ENCODE results near the gene OBSL1.

Gene OBSL1

GRCh38 chr2:219570924-219571310, 422 bp downstream of the OBSL1 start:
- H3K27me3 ChIP-seq (replicated peaks): no peaks in the 10 kb centered on the region
- H3K27ac ChIP-seq: no peak overlapping the region

GRCh38 chr2:219570194-219570923, 980 bp downstream of the OBSL1 start:
- no peak overlapping the region for H3K27ac ChIP-seq
- TF ChIP-seq CTCF (IDR thresholded peaks at IDR 0.05; ENCODE audit: low read depth, low read length, missing control alignments): no peak
- H3K36me3 ChIP-seq (replicated peaks): no peaks in the 10 kb centered on the region
- H3K27me3 ChIP-seq (replicated peaks): no peaks in the 10 kb centered on the region
- in situ Hi-C loops (cut with HindIII; ENCODE audit: low pct_ligation_motif_present, low sequenced_read_pairs): no loop called here
- H3K4me3 ChIP-seq (ENCODE audit: low read depth, low read length): peak overlapping the region; percentile 66
- no peak for DNase-seq

More at GRCh38 chr2:219570924-219571310, 422 bp downstream of the OBSL1 start:
- DNase-seq: no peak
- Histone ChIP-seq H3K4me3 (ENCODE audit: low read depth, low read length) (peak overlapping the region; percentile 66), H3K36me3 (replicated peaks) (no peaks in the 10 kb centered on the region)
- in situ Hi-C loops (cut with HindIII; ENCODE audit: low pct_ligation_motif_present, low sequenced_read_pairs): no loop called here
- no peak for TF ChIP-seq CTCF (IDR thresholded peaks at IDR 0.05; ENCODE audit: low read depth, low read length, missing control alignments)

- no peaks in the 10 kb centered on the region for H3K36me3 ChIP-seq (replicated peaks)
- H3K4me3 ChIP-seq (ENCODE audit: low read depth, low read length): peak overlapping the region; percentile 66
- in situ Hi-C loops (cut with HindIII; ENCODE audit: low pct_ligation_motif_present, low sequenced_read_pairs): no loop called here
- no peak for DNase-seq
- H3K27me3 ChIP-seq (replicated peaks): no peaks in the 10 kb centered on the region
- no peak overlapping the region for H3K27ac ChIP-seq
- TF ChIP-seq CTCF (IDR thresholded peaks at IDR 0.05; ENCODE audit: low read depth, low read length, missing control alignments): no peak
Observed at GRCh38 chr2:219569635-219570034, 1.7 kb downstream of the OBSL1 start.

GRCh38 chr2:219569041-219569440, 2.3 kb downstream of the OBSL1 start:
- Histone ChIP-seq H3K27me3 (replicated peaks) (no peaks in the 10 kb centered on the region), H3K27ac (no peak overlapping the region), H3K4me3 (ENCODE audit: low read depth, low read length) (no peak overlapping the region), H3K36me3 (replicated peaks) (no peaks in the 10 kb centered on the region)
- no peak for TF ChIP-seq CTCF (IDR thresholded peaks at IDR 0.05; ENCODE audit: low read depth, low read length, missing control alignments)
- no peak for DNase-seq
- in situ Hi-C loops (cut with HindIII; ENCODE audit: low pct_ligation_motif_present, low sequenced_read_pairs): no loop called here

- in situ Hi-C loops (cut with HindIII; ENCODE audit: low pct_ligation_motif_present, low sequenced_read_pairs): no loop called here
- TF ChIP-seq CTCF (IDR thresholded peaks at IDR 0.05; ENCODE audit: low read depth, low read length, missing control alignments): no peak
Observed at GRCh38 chr2:219567791-219568361, 3.5 kb downstream of the OBSL1 start.

More at GRCh38 chr2:219567791-219568361, 3.5 kb downstream of the OBSL1 start:
- H3K36me3 ChIP-seq (replicated peaks): no peaks in the 10 kb centered on the region
- DNase-seq: no peak
- H3K27me3 ChIP-seq (replicated peaks): no peaks in the 10 kb centered on the region
- no peak overlapping the region for H3K4me3 ChIP-seq (ENCODE audit: low read depth, low read length)
- no peak overlapping the region for H3K27ac ChIP-seq

Data from brain microvascular endothelial cell (primary cell).